Keratinocyte (primary cell): ENCODE results near the gene BCL2L11. TPM values are rescaled to one million over a fixed set of nuclear protein-coding genes. Genes with fewer than 3 reads are reported as not detected.

Source experiments
- DNase-seq: peaks from one replicate; pipeline ENCODE4 v3.0.0-alpha.2; 2011; ENCODE audit warnings: low read depth, missing footprints, low spot score
- FAIRE-seq: peaks from 2 replicates; lab custom pipeline; 2011; peaks lifted over from hg19 to GRCh38; lab: Jason Lieb, UNC
- H2AFZ ChIP-seq: 2 replicates; pipeline ENCODE4 v1.6.0; 2012; ENCODE audit warnings: low read length, control low read depth, inconsistent platforms; ENCODE audit not compliant: control insufficient read depth
- H3K27ac ChIP-seq: 2 replicates; pipeline ENCODE4 v1.5.1; 2011; ENCODE audit warnings: low read length; ENCODE audit not compliant: control insufficient read depth, insufficient read depth
- H3K27me3 ChIP-seq: 3 replicates; pipeline ENCODE4 v1.6.0; 2011; ENCODE audit warnings: low read length; ENCODE audit not compliant: control insufficient read depth, insufficient read depth; ENCODE audit errors: extremely low read depth
- H3K36me3 ChIP-seq, 2 experiments: 2 replicates in 1 of 2; 3 replicates in 1 of 2; pipeline ENCODE4 v1.5.1; 2011; ENCODE audit warnings: low read length in 2 of 2, mild to moderate bottlenecking in 1 of 2; ENCODE audit not compliant: control insufficient read depth in 2 of 2, insufficient read depth in 2 of 2; ENCODE audit errors: extremely low read depth in 1 of 2
- H3K4me1 ChIP-seq: 3 replicates; pipeline ENCODE4 v1.5.1; 2011; ENCODE audit warnings: low read length; ENCODE audit not compliant: control insufficient read depth, insufficient read depth; ENCODE audit errors: extremely low read depth
- H3K4me2 ChIP-seq: 3 replicates; pipeline ENCODE4 v1.6.0; 2011; ENCODE audit warnings: low read depth, low read length; ENCODE audit not compliant: control insufficient read depth, insufficient read depth; ENCODE audit errors: extremely low read depth
- H3K4me3 ChIP-seq, 3 experiments: fragments of 200-600 bp in 1 of 3; sonication (generic) in 1 of 3; 2 replicates in 2 of 3; 3 replicates in 1 of 3; pipeline ENCODE4 v1.5.1; 2011 to 2016; ENCODE audit warnings: low read length in 3 of 3, mild to moderate bottlenecking in 3 of 3, control low read depth in 2 of 3, inconsistent platforms in 1 of 3, low read depth in 1 of 3, mixed read lengths in 1 of 3, mixed run types in 1 of 3, moderate library complexity in 1 of 3; ENCODE audit not compliant: control insufficient read depth in 2 of 3, insufficient read depth in 2 of 3; ENCODE audit errors: extremely low read depth in 1 of 3
- H3K79me2 ChIP-seq: 2 replicates; pipeline ENCODE4 v1.6.0; 2012; ENCODE audit warnings: low read length; ENCODE audit not compliant: control insufficient read depth, insufficient read depth
- H3K9ac ChIP-seq: 3 replicates; pipeline ENCODE4 v1.6.0; 2011; ENCODE audit warnings: low read length; ENCODE audit not compliant: control insufficient read depth, insufficient read depth; ENCODE audit errors: extremely low read depth
- H3K9me1 ChIP-seq: 3 replicates; pipeline ENCODE4 v1.6.0; 2011; ENCODE audit warnings: low read length; ENCODE audit not compliant: control insufficient read depth, insufficient read depth; ENCODE audit errors: extremely low read depth
- H3K9me3 ChIP-seq: 2 replicates; pipeline ENCODE4 v1.5.1; 2012; ENCODE audit warnings: low read depth, low read length; ENCODE audit not compliant: control insufficient read depth
- H4K20me1 ChIP-seq: 3 replicates; pipeline ENCODE4 v1.6.0; 2011; ENCODE audit warnings: low read length; ENCODE audit not compliant: control insufficient read depth, insufficient read depth; ENCODE audit errors: extremely low read depth
- EZH2 ChIP-seq: IDR thresholded peaks from one replicate; pipeline ENCODE4 v1.6.1; 2012; ENCODE audit warnings: inconsistent platforms, mild to moderate bottlenecking, low read length, moderate library complexity
- dilution Hi-C: fragments of 300-500 bp; cut with MboI; formaldehyde crosslinking; loops from one replicate; pipeline ENCODE4 v1.7.0; 2020; ENCODE audit warnings: low sequenced_read_pairs; ENCODE audit not compliant: extremely low pct_ligation_motif_present
- polyA plus RNA-seq, 5 experiments: library from polyadenylated mRNA; depleted of rRNA in 3 of 5; stranded (reverse) in 3 of 5; stranded (forward) in 1 of 5; unstranded in 1 of 5; fragments of >200 nt; gene quantifications; 1 replicate in 1 of 5; 2 replicates in 3 of 5; 3 replicates in 1 of 5; pipeline versions ENCODE4 v1.2.1 to v1.2.3, GENCODE V29; 2011 to 2012; ENCODE audit warnings: missing spikeins in 2 of 5, low read depth in 1 of 5, low replicate concordance in 1 of 5
- TF ChIP-seq, protein P1 (sequence below), 3 experiments: IDR thresholded peaks in 1 of 3; conservative IDR thresholded peaks in 1 of 3; optimal IDR thresholded peaks in 1 of 3; 2 replicates in 2 of 3; 3 replicates in 1 of 3; pipeline versions ENCODE3 to v1.5.1; 2011; ENCODE audit warnings: low read length in 3 of 3, mild to moderate bottlenecking in 3 of 3, moderate library complexity in 2 of 3, control low read depth in 1 of 3, inconsistent platforms in 1 of 3; ENCODE audit not compliant: insufficient read depth in 2 of 3; ENCODE audit errors: extremely low read depth in 1 of 3

Gene BCL2L11
- polyA plus RNA-seq, 1 donor (not counting 4 experiments of a cell fraction or from before 2014, with no cell fraction given) = 1.9 TPM

DNA sequence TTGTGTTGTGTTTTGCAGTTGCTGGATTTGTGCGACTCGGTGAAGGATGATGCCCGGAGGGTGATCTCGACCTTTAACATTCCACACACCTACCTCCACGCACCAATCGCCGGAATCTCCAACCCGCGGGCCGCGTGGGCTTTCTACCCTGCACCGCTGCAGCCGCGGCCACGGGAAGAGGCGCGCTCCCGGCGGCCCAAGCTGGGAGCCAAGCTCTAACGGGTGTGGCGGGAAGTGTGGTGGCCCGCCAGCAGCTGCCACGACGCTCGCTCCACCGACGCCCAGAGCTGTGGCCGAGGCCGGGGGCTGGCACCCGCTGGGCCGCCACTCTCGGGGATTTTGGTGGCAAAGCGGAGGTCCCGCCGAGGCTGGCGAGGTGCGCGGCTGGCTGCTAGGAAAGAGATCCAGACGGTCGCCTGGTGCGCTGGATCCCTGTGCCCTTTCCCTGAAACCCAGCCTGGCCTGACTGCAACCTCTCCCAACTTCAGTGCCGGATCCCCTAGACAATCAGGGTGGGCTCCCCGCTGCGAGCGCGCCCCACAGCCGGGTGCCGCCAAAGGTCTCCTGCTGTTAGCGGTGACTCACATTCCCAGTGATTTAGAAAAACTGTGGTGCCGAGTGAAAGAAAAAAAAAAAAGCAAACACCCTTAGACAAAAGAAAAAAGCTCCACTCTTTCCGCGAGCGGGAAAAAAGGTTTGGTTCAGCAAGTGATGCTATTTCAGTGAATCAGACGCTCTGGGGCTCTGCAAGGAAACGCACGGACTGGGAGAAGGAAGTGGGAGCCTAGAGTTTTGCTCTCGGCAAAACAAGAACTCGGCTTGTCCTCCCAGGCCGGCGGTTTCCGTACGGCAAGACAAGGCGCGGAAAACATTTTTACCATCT lies 2.9 kb upstream of the BCL2L11 start:
- Histone ChIP-seq H3K27ac (peak overlapping the region; percentile 60), H3K79me2 (peaks cover 9% of the 10 kb centered on the region), H3K4me3 (peak overlapping the region; percentile 26 to 68 (median 60)), H3K9ac (peak overlapping the region; percentile 53), H3K4me1 (peaks cover 20% of the 10 kb centered on the region), H3K9me3 (no peaks in the 10 kb centered on the region), H3K27me3 (no peaks in the 10 kb centered on the region), H3K9me1 (no peaks in the 10 kb centered on the region), H2AFZ (peak overlapping the region; percentile 82), H3K36me3 (no peaks in the 10 kb centered on the region), H4K20me1 (no peaks in the 10 kb centered on the region), H3K4me2 (peak overlapping the region; percentile 81)
- TF ChIP-seq, protein P1, sequence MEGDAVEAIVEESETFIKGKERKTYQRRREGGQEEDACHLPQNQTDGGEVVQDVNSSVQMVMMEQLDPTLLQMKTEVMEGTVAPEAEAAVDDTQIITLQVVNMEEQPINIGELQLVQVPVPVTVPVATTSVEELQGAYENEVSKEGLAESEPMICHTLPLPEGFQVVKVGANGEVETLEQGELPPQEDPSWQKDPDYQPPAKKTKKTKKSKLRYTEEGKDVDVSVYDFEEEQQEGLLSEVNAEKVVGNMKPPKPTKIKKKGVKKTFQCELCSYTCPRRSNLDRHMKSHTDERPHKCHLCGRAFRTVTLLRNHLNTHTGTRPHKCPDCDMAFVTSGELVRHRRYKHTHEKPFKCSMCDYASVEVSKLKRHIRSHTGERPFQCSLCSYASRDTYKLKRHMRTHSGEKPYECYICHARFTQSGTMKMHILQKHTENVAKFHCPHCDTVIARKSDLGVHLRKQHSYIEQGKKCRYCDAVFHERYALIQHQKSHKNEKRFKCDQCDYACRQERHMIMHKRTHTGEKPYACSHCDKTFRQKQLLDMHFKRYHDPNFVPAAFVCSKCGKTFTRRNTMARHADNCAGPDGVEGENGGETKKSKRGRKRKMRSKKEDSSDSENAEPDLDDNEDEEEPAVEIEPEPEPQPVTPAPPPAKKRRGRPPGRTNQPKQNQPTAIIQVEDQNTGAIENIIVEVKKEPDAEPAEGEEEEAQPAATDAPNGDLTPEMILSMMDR (optimal IDR thresholded peaks at IDR 0.05 in 1 of 3, IDR thresholded peaks at IDR 0.05 in 1 of 3, conservative IDR thresholded peaks at IDR 0.05 in 1 of 3; ENCODE audit: extremely low read depth in 1 of 3, insufficient read depth in 2 of 3, low read length in 3 of 3) = no peak
- TF ChIP-seq EZH2 = no peak
- no peak for DNase-seq
- dilution Hi-C loops = no loop called here
- FAIRE-seq = peak; percentile 82

DNA sequence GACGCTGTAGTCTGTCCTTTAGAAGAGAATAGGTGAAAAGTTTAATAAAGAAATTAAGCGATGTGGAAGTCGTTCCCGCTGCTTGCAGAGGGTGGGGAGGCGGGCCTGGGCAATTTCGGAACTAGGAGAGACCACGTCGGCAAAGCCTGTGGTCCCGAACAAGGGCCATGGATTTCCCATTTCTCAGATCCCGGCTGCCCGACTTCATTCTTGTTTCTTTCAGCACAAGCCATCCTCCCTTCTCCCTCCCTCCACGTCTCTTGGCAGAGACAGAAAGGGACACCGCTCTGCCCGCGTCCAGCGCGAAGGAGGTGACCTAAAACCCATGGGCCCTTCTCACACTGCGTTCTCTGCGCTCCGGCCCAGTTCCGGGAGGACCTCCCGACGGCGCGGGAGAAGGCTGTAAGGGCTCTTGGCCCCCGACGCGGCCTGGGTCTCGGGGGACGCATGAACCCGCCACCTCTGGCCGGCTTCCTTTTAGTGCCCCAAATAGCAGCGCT lies 2.2 kb upstream of the BCL2L11 start:
- Histone ChIP-seq H2AFZ (peak overlapping the region; percentile 82), H3K9ac (peak overlapping the region; percentile 50), H3K9me3 (no peaks in the 10 kb centered on the region), H3K27ac (peak overlapping the region; percentile 60), H3K79me2 (peaks cover 13% of the 10 kb centered on the region), H3K36me3 (no peaks in the 10 kb centered on the region), H3K4me1 (peaks cover 23% of the 10 kb centered on the region), H3K4me3 (peak overlapping the region in 2 of 3 experiments; percentile 60 to 68), H4K20me1 (no peaks in the 10 kb centered on the region), H3K4me2 (peak overlapping the region; percentile 81), H3K9me1 (no peaks in the 10 kb centered on the region), H3K27me3 (no peaks in the 10 kb centered on the region)
- FAIRE-seq (no peak), DNase-seq (no peak)
- dilution Hi-C loops = no loop called here
- TF ChIP-seq EZH2 = no peak
- TF ChIP-seq, protein P1 (optimal IDR thresholded peaks at IDR 0.05 in 1 of 3, IDR thresholded peaks at IDR 0.05 in 1 of 3, conservative IDR thresholded peaks at IDR 0.05 in 1 of 3; ENCODE audit: extremely low read depth in 1 of 3, insufficient read depth in 2 of 3, low read length in 3 of 3) = no peak
